ENCODE results near the gene SPATA1.
"Not testable (repeated sequence)": the region's sequence is repeated elsewhere in the genome, so short reads cannot be mapped to it uniquely, and the experiment has no call there.

SPATA1 gene

GRCh38 chr1:84497631-84498275, 8.4 kb upstream of the SPATA1 start:
- ATAC-seq (replicated peaks) (peak; percentile 56 to 61), DNase-seq (no peak)
- peaks cover 8 to 28% of the 10 kb centered on the region in 2 donors for H3K4me1 Mint-ChIP-seq

GRCh38 chr1:84502927-84503326, 3.3 kb upstream of the SPATA1 start:
- Mint-ChIP-seq H3K27me3 (no peaks in the 10 kb centered on the region), H3K4me3 (no peak overlapping the region), H3K36me3 (peaks cover 14 to 20% of the 10 kb centered on the region in 2 donors), H3K4me1 (peaks cover 16 to 45% of the 10 kb centered on the region in 2 donors), H3K27ac (no peak overlapping the region), H3K9me3 (no peaks in the 10 kb centered on the region)
- ATAC-seq (replicated peaks) (no peak), DNase-seq (no peak)

More at GRCh38 chr1:84497631-84498275, 8.4 kb upstream of the SPATA1 start:
- Mint-ChIP-seq H3K27me3 (no peaks in the 10 kb centered on the region), H3K9me3 (no peaks in the 10 kb centered on the region), H3K4me3 (no peak overlapping the region), H3K27ac (no peak overlapping the region), H3K36me3 (peaks cover 29 to 38% of the 10 kb centered on the region in 2 donors)

DNA sequence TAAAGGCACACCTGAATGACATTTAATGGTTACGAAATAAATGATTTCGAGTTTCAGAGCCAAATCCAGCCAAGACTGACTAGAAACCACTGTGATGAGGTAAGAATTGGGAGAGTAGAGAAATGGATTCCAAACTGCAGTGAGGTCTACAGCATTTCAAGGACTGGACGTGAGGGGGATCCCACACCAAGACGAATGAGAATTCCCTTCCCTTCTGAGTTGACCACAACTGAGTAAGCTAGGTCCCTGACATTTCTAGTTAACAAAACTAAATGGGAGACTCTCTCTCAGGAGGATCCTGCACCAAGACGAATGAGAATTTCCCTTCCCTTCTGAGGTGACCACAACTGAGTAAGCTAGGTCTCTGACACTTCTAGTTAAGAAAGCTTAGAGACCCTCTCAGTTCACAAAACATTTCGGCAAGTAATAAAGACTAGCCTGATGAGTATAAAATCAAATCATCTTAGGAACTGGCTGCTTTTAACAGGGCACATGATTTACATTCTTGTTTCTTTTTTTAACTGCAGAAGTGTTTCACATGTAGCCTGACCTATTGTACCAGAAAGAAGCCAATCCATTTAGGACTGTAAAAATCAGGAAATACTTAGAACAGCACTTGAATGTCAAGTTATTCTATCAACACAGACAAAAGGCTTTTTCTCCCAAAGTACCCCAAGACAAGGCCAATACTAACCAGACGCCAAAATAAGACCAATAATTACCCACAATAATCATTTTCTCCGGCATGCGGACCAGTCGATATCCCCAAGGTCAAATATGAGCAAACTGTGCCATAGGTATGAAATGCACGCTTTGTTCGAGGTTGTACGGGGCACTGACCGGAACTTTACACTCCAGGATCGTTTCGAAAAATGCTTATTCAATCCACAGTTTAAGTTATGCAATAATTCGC, 1.4 kb upstream of the SPATA1 start:
- peaks cover 25 to 28% of the 10 kb centered on the region in 2 donors for H3K36me3 Mint-ChIP-seq
- H3K27me3 Mint-ChIP-seq = no peaks in the 10 kb centered on the region
- H3K4me3 Mint-ChIP-seq = peak overlapping the region; percentile 95 to 99
- DNase-seq (no peak), ATAC-seq (replicated peaks) (peak in 1 of 2 donors; percentile 7)
- peaks cover 0 to 2% of the 10 kb centered on the region in 2 donors for H3K9me3 Mint-ChIP-seq
- H3K4me1 Mint-ChIP-seq = peaks cover 16 to 39% of the 10 kb centered on the region in 2 donors
- peak overlapping the region; percentile 96 for H3K27ac Mint-ChIP-seq

- Mint-ChIP-seq H3K4me1 (peaks cover 16 to 38% of the 10 kb centered on the region in 2 donors), H3K27me3 (no peaks in the 10 kb centered on the region), H3K27ac (peak overlapping the region; percentile 97), H3K36me3 (peaks cover 26 to 28% of the 10 kb centered on the region in 2 donors), H3K9me3 (peaks cover 0 to 4% of the 10 kb centered on the region in 2 donors), H3K4me3 (peak overlapping the region; percentile 95 to 99)
- ATAC-seq (replicated peaks) (peak; percentile 38), DNase-seq (no peak)
Observed at GRCh38 chr1:84505493-84506001, 639 bp upstream of the SPATA1 start.

- no peaks in the 10 kb centered on the region for H3K27me3 Mint-ChIP-seq
- peak overlapping the region; percentile 95 to 99 for H3K4me3 Mint-ChIP-seq
- ATAC-seq (replicated peaks) (no peak), DNase-seq (no peak)
- H3K9me3 Mint-ChIP-seq = peaks cover 0 to 6% of the 10 kb centered on the region in 2 donors
- H3K27ac Mint-ChIP-seq = peak overlapping the region; percentile 97
- H3K4me1 Mint-ChIP-seq = peaks cover 9 to 25% of the 10 kb centered on the region in 2 donors
- H3K36me3 Mint-ChIP-seq = peaks cover 20% of the 10 kb centered on the region in 2 donors
Observed at GRCh38 chr1:84506729-84507453, 705 bp downstream of the SPATA1 start.

DNA sequence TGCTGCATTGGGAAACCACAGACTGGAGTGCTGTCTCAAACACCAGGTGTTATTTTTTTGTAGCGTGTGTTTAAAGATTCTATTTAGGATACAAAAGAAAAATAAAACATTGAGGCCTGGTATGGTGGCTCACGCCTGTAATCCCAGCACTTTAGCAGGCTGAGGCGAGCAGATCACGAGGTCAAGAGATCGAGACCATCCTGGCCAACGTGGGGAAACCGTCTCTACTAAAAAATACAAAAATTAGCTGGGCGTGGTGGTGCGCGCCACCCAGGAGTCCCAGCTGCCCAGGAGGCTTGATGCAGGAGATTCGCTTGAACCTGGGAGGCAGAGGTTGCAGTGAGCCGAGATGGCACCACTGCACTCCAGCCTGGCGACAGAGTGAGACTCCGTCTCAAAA, 1.7 kb downstream of the SPATA1 start:
- H3K9me3 Mint-ChIP-seq; H3K4me3 Mint-ChIP-seq; H3K27me3 Mint-ChIP-seq; H3K27ac Mint-ChIP-seq; ATAC-seq (replicated peaks); DNase-seq: not testable (repeated sequence)
- Mint-ChIP-seq H3K4me1 (peaks cover 9 to 20% of the 10 kb centered on the region in 2 donors), H3K36me3 (peaks cover 18 to 19% of the 10 kb centered on the region in 2 donors)

- peaks cover 7 to 14% of the 10 kb centered on the region in 2 donors for H3K4me1 Mint-ChIP-seq
- no peak overlapping the region for H3K27ac Mint-ChIP-seq
- peaks cover 18 to 19% of the 10 kb centered on the region in 2 donors for H3K36me3 Mint-ChIP-seq
- H3K27me3 Mint-ChIP-seq = no peaks in the 10 kb centered on the region
- ATAC-seq (replicated peaks) (no peak), DNase-seq (no peak)
- peaks cover 0 to 6% of the 10 kb centered on the region in 2 donors for H3K9me3 Mint-ChIP-seq
- no peak overlapping the region for H3K4me3 Mint-ChIP-seq
Observed at GRCh38 chr1:84508510-84508909, 2.3 kb downstream of the SPATA1 start.

GRCh38 chr1:84509029-84509428, 2.8 kb downstream of the SPATA1 start:
- no peak for DNase-seq
- Mint-ChIP-seq H3K27ac (no peak overlapping the region), H3K4me1 (peaks cover 5 to 8% of the 10 kb centered on the region in 2 donors), H3K36me3 (peaks cover 18 to 19% of the 10 kb centered on the region in 2 donors), H3K9me3 (peaks cover 0 to 6% of the 10 kb centered on the region in 2 donors), H3K4me3 (no peak overlapping the region), H3K27me3 (no peaks in the 10 kb centered on the region)
- ATAC-seq (replicated peaks) = no peak

DNA sequence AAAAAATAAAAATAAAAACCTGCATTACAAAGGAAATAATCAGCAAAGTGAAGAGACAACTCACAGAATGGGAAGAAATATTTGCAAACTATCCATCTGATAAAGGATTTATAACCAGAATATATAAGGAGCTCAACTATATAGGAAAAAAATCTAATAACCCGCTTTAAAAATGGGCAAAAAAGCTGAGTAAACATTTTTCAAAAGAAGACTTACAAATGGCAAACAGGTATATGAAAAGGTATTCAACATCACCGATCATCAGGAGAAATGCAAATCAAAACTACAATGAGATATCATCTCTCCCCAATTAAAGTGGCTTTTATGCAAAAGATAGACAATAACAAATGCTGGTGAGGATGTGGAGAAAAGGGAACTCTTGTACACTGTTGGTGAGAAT, 4.0 kb downstream of the SPATA1 start:
- Mint-ChIP-seq H3K9me3 (peaks cover 0 to 6% of the 10 kb centered on the region in 2 donors), H3K4me3 (no peak overlapping the region), H3K4me1 (no peaks in the 10 kb centered on the region), H3K27ac (no peak overlapping the region), H3K27me3 (no peaks in the 10 kb centered on the region), H3K36me3 (peaks cover 17 to 18% of the 10 kb centered on the region in 2 donors)
- DNase-seq (no peak), ATAC-seq (replicated peaks) (no peak)

- DNase-seq (no peak), ATAC-seq (replicated peaks) (no peak)
- Mint-ChIP-seq H3K27me3 (no peaks in the 10 kb centered on the region), H3K4me3 (no peak overlapping the region), H3K27ac (no peak overlapping the region), H3K4me1 (no peaks in the 10 kb centered on the region), H3K9me3 (peaks cover 0 to 6% of the 10 kb centered on the region in 2 donors), H3K36me3 (peaks cover 14% of the 10 kb centered on the region in 2 donors)
Observed at GRCh38 chr1:84510668-84511067, 4.5 kb downstream of the SPATA1 start.

GRCh38 chr1:84524590-84524989, 18.4 kb downstream of the SPATA1 start:
- H3K4me3 Mint-ChIP-seq = no peak overlapping the region
- no peak overlapping the region for H3K27ac Mint-ChIP-seq
- no peaks in the 10 kb centered on the region for H3K27me3 Mint-ChIP-seq
- no peaks in the 10 kb centered on the region for H3K4me1 Mint-ChIP-seq
- no peak for DNase-seq
- peaks cover 3 to 4% of the 10 kb centered on the region in 2 donors for H3K9me3 Mint-ChIP-seq
- H3K36me3 Mint-ChIP-seq = peaks cover 12 to 14% of the 10 kb centered on the region in 2 donors
- ATAC-seq (replicated peaks) = no peak

DNA sequence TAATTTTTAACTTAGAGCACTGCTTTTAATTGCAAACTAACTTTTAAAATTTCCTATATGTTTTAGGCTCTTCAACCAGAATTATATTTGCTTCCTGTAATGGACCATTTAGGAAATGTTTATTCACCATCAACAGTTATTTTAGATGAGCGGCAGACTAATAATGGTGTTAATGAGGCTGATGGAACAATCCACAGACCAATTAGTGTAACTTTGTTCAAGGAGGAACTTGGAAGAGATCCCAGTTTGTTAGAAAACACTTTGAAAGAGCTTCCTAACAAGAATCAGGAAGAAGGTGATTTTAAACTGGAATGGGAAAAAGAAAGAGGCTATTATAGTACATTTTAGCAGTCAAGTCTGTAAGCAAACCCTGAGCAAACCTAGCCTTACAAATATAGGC, 19.6 kb downstream of the SPATA1 start:
- no peak overlapping the region for H3K27ac Mint-ChIP-seq
- H3K4me3 Mint-ChIP-seq = no peak overlapping the region
- no peaks in the 10 kb centered on the region for H3K4me1 Mint-ChIP-seq
- peaks cover 14% of the 10 kb centered on the region in 2 donors for H3K36me3 Mint-ChIP-seq
- H3K9me3 Mint-ChIP-seq = peaks cover 3 to 4% of the 10 kb centered on the region in 2 donors
- ATAC-seq (replicated peaks) = no peak
- no peak for DNase-seq
- H3K27me3 Mint-ChIP-seq = no peaks in the 10 kb centered on the region

- Mint-ChIP-seq H3K9me3 (no peaks in the 10 kb centered on the region), H3K27me3 (no peaks in the 10 kb centered on the region), H3K4me3 (no peak overlapping the region), H3K4me1 (peaks cover 10 to 11% of the 10 kb centered on the region in 2 donors), H3K27ac (no peak overlapping the region), H3K36me3 (peaks cover 18 to 30% of the 10 kb centered on the region in 2 donors)
- ATAC-seq (replicated peaks) (no peak), DNase-seq (no peak)
Observed at GRCh38 chr1:84538599-84538998, 32.4 kb downstream of the SPATA1 start.

DNA sequence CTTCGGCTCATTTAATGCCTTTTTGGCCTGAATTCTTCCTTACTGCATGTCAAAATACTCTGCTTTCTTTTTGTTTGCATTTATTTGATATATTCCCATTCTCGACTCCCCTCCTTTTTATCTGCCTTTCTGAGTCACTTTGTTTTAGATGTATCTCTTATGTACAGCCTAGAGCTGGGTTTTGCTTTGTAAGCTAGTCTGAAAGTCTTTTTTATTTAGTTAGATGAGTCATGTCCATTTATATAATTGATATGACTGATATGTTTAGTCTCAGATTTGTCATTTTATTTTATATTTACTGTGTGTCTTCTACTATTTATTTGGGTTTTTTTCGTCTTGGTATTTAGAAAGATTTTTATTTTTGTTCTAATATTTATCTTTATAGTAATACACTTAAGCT, 33.8 kb downstream of the SPATA1 start:
- Mint-ChIP-seq H3K9me3 (no peaks in the 10 kb centered on the region), H3K27me3 (no peaks in the 10 kb centered on the region), H3K4me3 (no peak overlapping the region), H3K36me3 (peaks cover 16 to 34% of the 10 kb centered on the region in 2 donors), H3K27ac (no peak overlapping the region), H3K4me1 (peaks cover 10 to 11% of the 10 kb centered on the region in 2 donors)
- no peak for DNase-seq
- no peak for ATAC-seq (replicated peaks)
